GM21737 (cell line): Measurements from ENCODE around the gene MIS18A.
"Not testable (repeated sequence)": the region's sequence is repeated elsewhere in the genome, so short reads cannot be mapped to it uniquely, and the experiment has no call there.

ENCODE experiments used
- ATAC-seq: cut with Tn5 transposase; IDR thresholded peaks from one replicate; pipeline ENCODE4 v1.9.1; 2021; ENCODE audit warnings: mild to moderate bottlenecking, moderate library complexity; ENCODE audit not compliant: unreplicated experiment

The MIS18A gene

DNA sequence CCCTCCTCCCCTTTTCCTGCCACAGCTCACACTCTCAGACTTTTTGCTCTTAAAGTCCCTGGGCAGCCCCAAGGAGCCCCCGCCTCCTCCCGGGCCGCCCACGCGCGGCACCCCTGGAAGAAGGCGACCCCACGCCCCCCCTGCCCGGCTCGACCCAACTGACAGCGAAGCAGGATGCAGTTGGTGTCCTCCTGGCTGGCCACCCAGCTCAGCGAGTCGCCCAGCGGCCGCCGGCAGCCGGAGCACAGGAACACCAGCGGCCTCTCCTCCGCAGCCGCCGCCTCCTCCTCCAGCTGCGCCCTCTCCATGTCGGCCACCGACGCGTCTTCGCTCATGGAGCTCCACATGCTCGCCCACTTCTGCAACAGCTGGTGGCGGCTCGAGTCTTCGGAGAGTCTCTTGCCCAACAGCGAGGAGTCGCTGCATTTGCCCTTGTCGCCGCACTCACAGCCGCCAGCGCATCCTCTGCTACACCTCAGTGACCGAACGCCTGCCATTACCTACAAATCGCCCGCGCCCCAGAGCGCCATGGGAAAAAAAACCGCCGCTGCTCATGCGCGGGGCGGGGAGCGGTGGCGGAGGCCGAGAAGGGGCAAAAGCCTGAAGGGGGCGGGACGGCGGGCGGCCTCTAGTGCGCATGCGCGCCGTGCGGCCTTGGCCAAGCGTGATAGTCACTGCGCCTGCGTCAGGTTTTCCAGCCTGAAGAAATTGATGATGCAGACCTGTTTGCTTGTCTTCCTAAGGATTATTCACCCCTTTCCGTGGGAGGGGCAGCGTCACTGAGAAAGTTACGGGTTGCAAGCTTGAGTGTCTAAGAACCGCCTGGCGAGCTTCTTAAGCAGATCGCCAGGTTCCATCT is at the start of gene MIS18A:
Gene MIS18A, minus strand, starts transcription at position 532 of the 859 bp plus-strand sequence. Its CDS starts 35 bp downstream, at position 497.
- ATAC-seq: peak; percentile 93

GRCh38 chr21:32328595-32328994 is 49.7 kb upstream of the MIS18A start:
- ATAC-seq: no peak

DNA sequence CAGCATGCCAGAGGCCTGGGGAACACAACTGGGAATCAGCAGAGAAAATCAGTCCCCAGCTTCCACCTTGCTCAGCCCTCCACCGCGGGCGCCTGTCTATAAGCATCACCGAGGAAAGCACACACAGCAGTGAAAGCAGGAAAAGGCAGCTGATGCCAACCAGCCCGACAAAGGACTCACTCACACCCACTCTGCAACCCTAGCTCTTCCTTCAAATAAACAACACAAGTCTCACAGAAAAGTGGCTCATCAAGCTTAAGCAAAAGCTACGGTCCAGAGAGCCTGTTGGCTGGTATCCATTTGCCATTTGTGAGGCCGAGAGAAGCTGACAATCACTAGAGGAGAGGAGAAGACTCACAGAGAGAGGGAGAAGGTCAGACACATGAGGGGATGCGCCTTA is 46.9 kb upstream of the MIS18A start:
- ATAC-seq: no peak

DNA sequence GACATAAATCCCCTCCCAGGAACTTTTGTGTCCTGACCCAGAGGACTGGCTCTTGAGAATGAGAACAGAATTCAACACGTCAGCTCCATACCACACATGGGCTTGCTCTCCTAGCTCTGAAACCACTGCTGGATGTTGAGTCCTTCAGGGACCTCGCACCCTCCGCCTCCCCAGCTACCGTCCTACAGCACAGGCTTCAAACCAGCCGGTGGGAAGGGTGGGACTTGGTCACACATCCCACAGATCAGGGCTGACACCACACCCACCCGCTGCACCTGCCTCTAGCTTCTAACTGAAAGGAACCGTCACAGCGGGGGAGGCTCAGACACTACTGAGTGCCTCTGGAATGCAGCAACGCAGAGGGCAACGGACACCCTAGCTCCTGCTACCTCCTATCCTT is 43.8 kb upstream of the MIS18A start:
- ATAC-seq: no peak

- no peak for ATAC-seq
Measured at GRCh38 chr21:32322103-32322502, 43.3 kb upstream of the MIS18A start.

DNA sequence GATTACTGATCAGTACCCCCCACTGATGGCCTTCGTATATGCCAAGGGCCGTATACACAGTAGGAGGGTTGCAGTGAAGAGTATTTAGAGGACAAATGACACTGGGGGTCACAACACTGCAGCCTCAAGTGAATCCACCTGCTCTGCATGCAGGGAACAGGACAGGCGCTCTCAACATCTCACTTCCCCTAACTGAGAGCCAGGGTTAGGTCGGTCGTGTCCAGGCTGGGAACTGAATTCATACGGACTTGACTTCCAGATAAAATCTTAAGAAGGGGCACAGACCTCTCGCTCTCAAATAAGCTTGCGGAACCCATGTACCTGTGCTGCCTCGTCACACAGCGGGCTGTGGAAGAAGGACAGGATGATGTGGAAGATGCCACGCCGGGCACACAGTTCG is 42.6 kb upstream of the MIS18A start:
- ATAC-seq: no peak

DNA sequence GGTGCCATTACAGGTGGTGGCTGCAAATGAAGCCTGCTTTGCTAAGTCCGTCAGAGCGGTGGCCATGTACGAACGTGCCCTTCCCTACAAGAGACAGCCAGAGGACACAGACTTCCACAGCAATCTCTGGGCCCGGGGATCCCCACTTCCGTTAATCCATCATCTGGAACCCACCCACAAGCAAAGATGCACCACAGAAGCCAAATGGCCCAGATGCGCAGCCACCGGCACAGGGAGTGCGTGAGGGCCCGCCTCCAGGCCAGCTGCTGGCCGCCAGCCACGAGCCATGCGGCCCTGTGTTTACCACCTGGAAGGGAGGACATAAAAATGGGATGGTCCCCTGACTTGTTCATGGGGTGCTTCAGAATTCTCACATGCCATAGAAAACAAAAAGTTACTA is 41.9 kb upstream of the MIS18A start:
- no peak for ATAC-seq

- ATAC-seq: no peak
Measured at GRCh38 chr21:32320059-32320458, 41.2 kb upstream of the MIS18A start.

DNA sequence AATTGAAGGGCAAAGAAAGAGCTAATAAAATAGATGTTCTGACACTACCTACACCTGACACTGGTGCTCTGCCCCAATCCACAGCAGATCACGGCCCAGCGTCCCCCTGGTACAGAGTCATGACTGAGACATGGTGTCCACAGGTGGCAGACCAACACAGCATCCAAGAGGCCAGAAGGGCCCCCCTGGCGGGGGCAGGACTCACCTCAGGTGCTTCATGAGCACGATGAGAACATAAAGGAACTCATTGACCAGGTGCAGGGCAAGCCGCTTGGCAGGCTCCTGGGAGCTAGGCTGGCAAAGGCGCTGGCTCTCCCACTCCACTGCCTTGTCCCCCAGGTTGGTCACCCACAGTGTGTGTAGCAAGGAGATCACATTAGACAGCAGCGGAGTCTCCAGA is 40.2 kb upstream of the MIS18A start:
- no peak for ATAC-seq

GRCh38 chr21:32317726-32318125 is 38.9 kb upstream of the MIS18A start:
- no peak for ATAC-seq

- ATAC-seq: no peak
Measured at GRCh38 chr21:32316361-32317215, 37.7 kb upstream of the MIS18A start.

DNA sequence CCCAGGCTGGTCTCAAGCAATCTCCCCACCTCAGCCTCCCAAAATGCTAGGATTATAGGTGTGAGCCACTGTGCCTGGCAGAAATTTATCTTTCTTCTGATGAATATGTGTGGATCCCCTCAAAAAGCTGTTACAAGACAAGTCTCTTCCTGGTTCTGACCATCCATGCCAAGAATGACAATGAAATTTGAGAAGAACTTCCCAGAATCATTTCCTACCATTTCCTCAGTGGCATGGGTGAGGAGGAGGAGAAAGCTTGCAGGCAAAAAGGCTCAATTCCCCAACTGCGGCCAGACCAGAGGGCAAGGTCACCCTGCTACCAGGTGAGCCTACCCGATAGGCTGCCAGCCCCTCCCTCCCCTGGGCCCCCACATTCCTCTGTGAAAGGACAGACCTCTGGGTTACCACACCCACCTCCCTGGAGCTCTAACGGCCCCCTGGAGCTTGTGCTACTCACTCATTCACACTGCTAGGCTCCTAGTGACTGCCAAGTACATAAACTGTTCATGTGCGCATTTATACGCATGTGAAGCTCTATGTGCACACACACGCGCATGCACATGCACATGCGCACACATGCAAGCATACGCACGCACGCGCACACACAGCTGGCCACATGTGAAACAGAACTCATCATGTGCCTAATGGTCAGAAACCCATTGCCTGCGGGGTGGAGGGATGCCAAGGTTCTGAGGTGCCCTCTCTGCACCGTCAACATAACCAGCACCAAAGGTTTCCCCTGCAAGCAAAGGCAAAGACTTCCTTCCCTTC is 36.8 kb upstream of the MIS18A start:
- ATAC-seq: no peak

GRCh38 chr21:32314806-32315205 is 36.0 kb upstream of the MIS18A start:
- ATAC-seq: no peak

GRCh38 chr21:32312976-32313375 is 34.1 kb upstream of the MIS18A start:
- no peak for ATAC-seq

DNA sequence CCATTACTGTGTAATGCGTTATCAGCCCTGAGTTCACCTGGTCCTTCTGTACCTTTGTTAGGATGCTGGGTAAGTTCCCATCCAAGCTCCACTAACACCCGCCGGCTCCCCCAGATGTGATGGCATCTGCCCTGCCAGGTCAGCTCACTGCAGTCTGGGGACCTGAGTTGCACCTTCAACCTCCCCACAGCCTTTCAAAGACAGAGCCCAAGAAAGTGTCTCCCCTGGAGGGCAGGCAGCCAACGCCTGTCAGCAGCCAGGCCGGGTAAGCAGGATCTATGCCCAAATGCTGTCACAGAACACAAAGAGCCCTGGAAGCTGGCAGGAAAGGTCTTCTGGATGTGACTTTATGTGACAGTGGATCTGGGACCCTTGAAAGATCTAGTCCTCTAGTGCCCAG is 33.5 kb upstream of the MIS18A start:
- ATAC-seq: no peak

DNA sequence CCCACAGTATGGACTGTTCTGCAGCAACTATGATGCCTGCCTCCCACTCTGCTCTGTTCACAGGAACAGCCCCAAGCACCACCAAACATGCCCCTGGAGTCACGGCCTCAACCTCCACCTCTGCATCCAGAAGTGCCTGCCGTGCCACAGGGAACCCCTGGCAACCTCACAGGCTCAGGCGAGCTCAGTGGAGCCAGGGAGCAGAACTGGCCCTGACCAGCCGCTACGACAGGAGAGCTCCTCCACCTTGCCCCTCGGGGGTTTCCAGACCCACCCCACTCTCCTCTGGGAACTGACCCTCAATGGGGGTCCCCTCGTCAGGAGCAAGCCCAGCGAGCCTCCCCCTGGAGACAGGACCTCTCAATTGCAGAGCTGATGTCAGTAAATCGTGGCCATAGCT is 32.8 kb upstream of the MIS18A start:
- no peak for ATAC-seq

DNA sequence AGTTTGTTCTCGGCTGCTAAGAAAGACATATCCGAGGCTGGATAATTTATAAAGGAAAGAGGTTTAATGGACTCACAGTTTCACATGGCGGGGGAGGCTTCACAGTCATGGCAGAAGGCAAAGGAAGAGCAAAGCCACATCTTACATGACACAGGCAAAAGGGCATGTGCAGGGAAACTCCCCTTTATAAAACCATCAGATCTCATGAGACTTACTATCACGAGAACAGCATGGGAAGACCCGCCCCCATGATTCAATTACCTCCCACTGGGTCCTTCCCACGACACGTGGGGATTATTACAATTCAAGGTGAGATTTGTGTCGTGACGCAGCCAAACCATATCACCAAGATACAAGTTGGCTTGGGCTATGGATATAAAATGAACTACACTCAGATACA is 32.1 kb upstream of the MIS18A start:
- ATAC-seq: not testable (repeated sequence)

DNA sequence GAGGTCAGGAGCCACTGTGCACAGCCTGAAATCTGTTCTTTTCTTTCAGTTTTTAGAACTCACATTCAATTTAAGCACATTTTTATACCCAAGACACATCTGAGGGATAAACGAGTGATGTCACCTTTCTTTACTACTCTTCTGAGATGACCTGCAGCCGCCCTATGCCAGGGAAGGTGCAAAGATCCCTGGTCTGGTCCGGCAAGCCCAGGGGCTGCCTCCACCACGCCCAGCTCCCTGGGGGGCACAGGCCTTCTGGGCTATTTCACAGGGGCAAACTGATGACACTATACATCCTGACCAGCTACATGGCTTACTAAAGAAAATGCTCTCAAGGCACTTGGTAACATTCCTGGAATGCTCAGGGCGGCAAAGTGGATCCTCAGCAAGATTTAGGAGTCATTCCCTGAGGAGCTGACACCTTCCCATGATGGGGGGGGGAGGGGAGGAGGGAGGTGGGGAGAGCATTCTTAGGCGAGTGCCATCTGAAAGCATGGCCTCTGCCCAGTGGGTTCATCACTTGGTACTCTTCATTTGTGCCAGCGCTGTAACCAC is 31.1 kb upstream of the MIS18A start:
- ATAC-seq: no peak

DNA sequence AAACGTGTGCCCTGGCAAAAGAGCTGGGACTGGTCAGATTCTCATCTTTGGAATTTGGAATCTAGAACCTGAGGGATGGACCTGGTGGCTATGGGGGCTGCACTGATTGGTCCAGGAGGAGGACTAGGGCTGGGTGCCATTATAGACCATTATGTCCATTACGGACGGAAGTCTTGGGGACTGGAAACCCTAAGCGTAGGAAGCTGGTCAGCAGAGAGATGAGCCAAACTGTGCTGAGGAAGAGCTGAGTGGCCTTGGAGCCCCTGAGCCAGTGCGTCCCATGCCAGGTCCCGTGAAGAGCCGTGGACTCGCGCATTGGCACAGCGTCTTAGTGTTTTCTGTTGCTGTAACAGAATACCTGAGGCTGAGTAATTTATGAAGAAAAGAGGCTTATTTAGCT is 29.8 kb upstream of the MIS18A start:
- no peak for ATAC-seq

DNA sequence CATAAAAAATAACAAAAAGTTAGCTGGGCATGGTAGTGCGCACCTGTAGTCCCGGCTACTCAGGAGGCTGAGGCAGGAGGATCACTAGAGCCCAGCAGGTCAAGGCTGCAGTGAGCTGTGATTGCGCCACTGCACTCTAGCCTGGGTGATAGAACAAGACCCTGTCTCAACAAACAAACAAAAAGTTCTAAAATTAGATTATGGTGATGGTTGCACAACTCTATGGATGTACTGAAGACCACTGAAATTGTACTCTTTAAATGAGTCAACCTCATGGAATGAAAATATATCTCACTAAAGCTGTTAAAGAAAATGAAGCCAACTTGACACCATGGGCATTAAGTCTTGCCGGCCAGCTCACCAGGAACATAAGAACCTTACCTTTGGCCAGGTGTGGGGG is 28.9 kb upstream of the MIS18A start:
- ATAC-seq: no peak
